Astrocyte (in vitro differentiated cells and primary cell): ENCODE results near the gene SPON1. TPM values are rescaled to one million over a fixed set of nuclear protein-coding genes. Genes with fewer than 3 reads are reported as not detected.

Source experiments
- DNase-seq: peaks from one replicate; pipeline ENCODE4 v3.0.0-alpha.2; 2010; ENCODE audit warnings: low read depth
- FAIRE-seq: peaks from 2 replicates; lab custom pipeline; 2011; peaks lifted over from hg19 to GRCh38; lab: Jason Lieb, UNC
- H2AFZ ChIP-seq: 2 replicates; pipeline ENCODE4 v1.6.0; 2012; ENCODE audit warnings: low read depth, low read length, inconsistent platforms
- H3K27ac ChIP-seq: 2 replicates; pipeline ENCODE4 v1.5.1; 2011; ENCODE audit warnings: low read depth, low read length, inconsistent platforms
- H3K27me3 ChIP-seq: 2 replicates; pipeline ENCODE4 v1.6.0; 2011; ENCODE audit warnings: low read length, inconsistent platforms; ENCODE audit not compliant: insufficient read depth
- H3K36me3 ChIP-seq: 2 replicates; pipeline ENCODE4 v1.5.1; 2011; ENCODE audit warnings: low read length, inconsistent platforms; ENCODE audit not compliant: insufficient read depth
- H3K4me1 ChIP-seq: 2 replicates; pipeline ENCODE4 v1.5.1; 2011; ENCODE audit warnings: low read length, inconsistent platforms; ENCODE audit not compliant: insufficient read depth
- H3K4me2 ChIP-seq: 2 replicates; pipeline ENCODE4 v1.6.0; 2012; ENCODE audit warnings: low read length, inconsistent platforms
- H3K4me3 ChIP-seq: 2 replicates; pipeline ENCODE4 v1.5.1; 2011; ENCODE audit warnings: low read depth, mild to moderate bottlenecking, low read length, inconsistent platforms; ENCODE audit not compliant: insufficient read depth
- H3K79me2 ChIP-seq: 2 replicates; pipeline ENCODE4 v1.6.0; 2012; ENCODE audit warnings: mild to moderate bottlenecking, low read length, inconsistent platforms; ENCODE audit not compliant: insufficient read depth
- H3K9ac ChIP-seq: 2 replicates; pipeline ENCODE4 v1.6.0; 2012; ENCODE audit warnings: mild to moderate bottlenecking, low read length, inconsistent platforms
- H3K9me3 ChIP-seq: 2 replicates; pipeline ENCODE4 v1.5.1; 2012; ENCODE audit warnings: low read depth, mild to moderate bottlenecking, low read length, inconsistent platforms; ENCODE audit not compliant: insufficient read depth
- H4K20me1 ChIP-seq: 2 replicates; pipeline ENCODE4 v1.6.0; 2012; ENCODE audit warnings: low read length, inconsistent platforms; ENCODE audit not compliant: insufficient read depth
- H3K27ac Mint-ChIP-seq: one replicate; pipeline ENCODE4 v1.8.0; 2021; ENCODE audit warnings: mild to moderate bottlenecking, mixed read lengths; ENCODE audit not compliant: unreplicated experiment
- H3K27me3 Mint-ChIP-seq: one replicate; pipeline ENCODE4 v1.8.0; 2021; ENCODE audit warnings: low read depth, mixed read lengths; ENCODE audit not compliant: unreplicated experiment
- H3K36me3 Mint-ChIP-seq: one replicate; pipeline ENCODE4 v1.8.0; 2021; ENCODE audit warnings: low read depth, mixed read lengths; ENCODE audit not compliant: unreplicated experiment
- H3K4me1 Mint-ChIP-seq: one replicate; pipeline ENCODE4 v1.8.0; 2021; ENCODE audit warnings: low read depth, mixed read lengths; ENCODE audit not compliant: unreplicated experiment
- H3K4me3 Mint-ChIP-seq: one replicate; pipeline ENCODE4 v1.8.0; 2021; ENCODE audit warnings: mild to moderate bottlenecking, moderate library complexity, mixed read lengths; ENCODE audit not compliant: unreplicated experiment
- H3K9me3 Mint-ChIP-seq: one replicate; pipeline ENCODE4 v1.8.0; 2021; ENCODE audit warnings: mild to moderate bottlenecking, mixed read lengths; ENCODE audit not compliant: unreplicated experiment
- CTCF ChIP-seq: IDR thresholded peaks from 2 replicates; pipeline ENCODE4 v1.5.1; 2011; ENCODE audit warnings: low read depth, mild to moderate bottlenecking, inconsistent platforms, low read length, moderate library complexity; ENCODE audit not compliant: insufficient read depth
- EZH2 ChIP-seq: IDR thresholded peaks from 2 replicates; pipeline ENCODE4 v1.6.1; 2012; ENCODE audit warnings: mild to moderate bottlenecking, low read length, inconsistent platforms; ENCODE audit not compliant: insufficient read depth
- total RNA-seq: library from RNA; stranded (reverse); gene quantifications from 2 replicates; pipeline ENCODE4 v1.2.1, GENCODE V29; 2021

Gene SPON1
- total RNA-seq, 1 donor from 2014 or later: 2.0 TPM

GRCh38 chr11:14109742-14110141 lies 147.2 kb downstream of the SPON1 start:
- H3K4me3 Mint-ChIP-seq: no peak overlapping the region
- no peaks in the 10 kb centered on the region for H3K36me3 Mint-ChIP-seq
- Histone ChIP-seq H3K4me2 (no peak overlapping the region), H3K9ac (no peak overlapping the region), H4K20me1 (no peaks in the 10 kb centered on the region), H3K79me2 (no peaks in the 10 kb centered on the region), H3K27ac (no peak overlapping the region), H3K4me3 (no peak overlapping the region), H3K4me1 (no peaks in the 10 kb centered on the region), H3K36me3 (no peaks in the 10 kb centered on the region), H2AFZ (no peak overlapping the region), H3K9me3 (no peaks in the 10 kb centered on the region), H3K27me3 (no peaks in the 10 kb centered on the region)
- H3K4me1 Mint-ChIP-seq: no peaks in the 10 kb centered on the region
- no peak for DNase-seq
- H3K9me3 Mint-ChIP-seq: no peaks in the 10 kb centered on the region
- no peak overlapping the region for H3K27ac Mint-ChIP-seq
- peaks cover 2% of the 10 kb centered on the region for H3K27me3 Mint-ChIP-seq
- FAIRE-seq: no peak
- TF ChIP-seq CTCF (no peak), EZH2 (no peak)

- Mint-ChIP-seq H3K9me3 (no peaks in the 10 kb centered on the region), H3K4me1 (no peaks in the 10 kb centered on the region), H3K4me3 (no peak overlapping the region), H3K36me3 (no peaks in the 10 kb centered on the region), H3K27ac (no peak overlapping the region), H3K27me3 (peaks cover 2% of the 10 kb centered on the region)
- H3K9me3 ChIP-seq: no peaks in the 10 kb centered on the region
- TF ChIP-seq EZH2: no peak
- no peak for TF ChIP-seq CTCF
- no peaks in the 10 kb centered on the region for H3K79me2 ChIP-seq
- no peak overlapping the region for H3K27ac ChIP-seq
- H3K4me1 ChIP-seq: no peaks in the 10 kb centered on the region
- FAIRE-seq: no peak
- H3K4me2 ChIP-seq: no peak overlapping the region
- H4K20me1 ChIP-seq: no peaks in the 10 kb centered on the region
- H2AFZ ChIP-seq: no peak overlapping the region
- no peak for DNase-seq
- no peaks in the 10 kb centered on the region for H3K36me3 ChIP-seq
- H3K27me3 ChIP-seq: no peaks in the 10 kb centered on the region
- H3K4me3 ChIP-seq: no peak overlapping the region
- H3K9ac ChIP-seq: no peak overlapping the region
Observed at GRCh38 chr11:14110629-14111028, 148.1 kb downstream of the SPON1 start.

GRCh38 chr11:14111496-14111895 lies 149.0 kb downstream of the SPON1 start:
- Histone ChIP-seq H3K36me3 (no peaks in the 10 kb centered on the region), H3K4me1 (no peaks in the 10 kb centered on the region), H4K20me1 (no peaks in the 10 kb centered on the region), H3K4me3 (no peak overlapping the region), H3K4me2 (no peak overlapping the region), H3K9me3 (no peaks in the 10 kb centered on the region), H3K27me3 (no peaks in the 10 kb centered on the region), H3K79me2 (no peaks in the 10 kb centered on the region), H2AFZ (no peak overlapping the region), H3K9ac (no peak overlapping the region), H3K27ac (no peak overlapping the region)
- TF ChIP-seq CTCF: no peak
- H3K9me3 Mint-ChIP-seq: no peaks in the 10 kb centered on the region
- FAIRE-seq: no peak
- peaks cover 2% of the 10 kb centered on the region for H3K27me3 Mint-ChIP-seq
- H3K36me3 Mint-ChIP-seq: no peaks in the 10 kb centered on the region
- H3K4me3 Mint-ChIP-seq: no peak overlapping the region
- no peaks in the 10 kb centered on the region for H3K4me1 Mint-ChIP-seq
- DNase-seq: no peak
- no peak overlapping the region for H3K27ac Mint-ChIP-seq
